IMR-90 (cell line): ENCODE data around the gene BDH1.

ENCODE experiments used
- MAZ ChIP-seq: IDR thresholded peaks from 2 replicates; pipeline ENCODE4 v1.6.1; 2012; ENCODE audit warnings: low read depth, mild to moderate bottlenecking, low read length, improper control_type of control experiment, moderate library complexity, borderline replicate concordance
- MXI1 ChIP-seq: IDR thresholded peaks from 2 replicates; pipeline ENCODE4 v1.6.1; 2012; ENCODE audit warnings: low read depth, mild to moderate bottlenecking, low read length, moderate library complexity, borderline replicate concordance
- POLR2A ChIP-seq: IDR thresholded peaks from 2 replicates; pipeline ENCODE4 v1.6.1; 2012; ENCODE audit warnings: mild to moderate bottlenecking, low read depth, low read length
- RCOR1 ChIP-seq: IDR thresholded peaks from 2 replicates; pipeline ENCODE4 v1.6.1; 2012; ENCODE audit warnings: mild to moderate bottlenecking, low read length, improper control_type of control experiment; ENCODE audit not compliant: insufficient replicate concordance
- SMC3 ChIP-seq: fragments of 150-350 bp; IDR thresholded peaks from 2 replicates; pipeline ENCODE4 v1.6.1; 2016; ENCODE audit warnings: low read depth, mild to moderate bottlenecking, antibody characterized with exemption, low read length, moderate library complexity
- TF ChIP-seq, protein P1 (sequence below): conservative IDR thresholded peaks from 2 replicates; pipeline ENCODE4 v1.5.1; 2012; ENCODE audit warnings: mild to moderate bottlenecking, low read depth, low read length, improper control_type of control experiment

DNA sequence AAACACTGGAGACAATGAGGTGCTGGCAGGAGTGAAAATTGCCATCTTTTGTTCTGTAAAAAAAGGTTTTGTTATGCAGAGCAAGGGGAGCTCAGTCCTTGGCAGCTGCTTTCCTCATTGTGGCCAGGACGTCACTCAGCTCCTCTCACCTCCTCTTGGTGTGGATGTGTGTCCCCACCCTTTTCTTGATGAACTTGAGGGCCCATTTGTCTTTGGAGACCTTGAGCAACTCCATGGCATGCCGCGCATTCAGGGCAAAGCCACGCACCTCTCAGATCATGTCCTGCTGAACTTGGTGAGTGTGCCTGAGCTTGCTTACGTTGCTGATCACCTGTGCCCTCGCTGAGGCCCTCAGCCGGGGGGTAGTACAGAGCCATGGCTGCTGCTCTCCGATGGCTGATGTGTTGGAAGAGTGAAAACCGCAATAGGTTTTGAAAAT is 24.5 kb upstream of the BDH1 start:
- TF ChIP-seq, protein P1, sequence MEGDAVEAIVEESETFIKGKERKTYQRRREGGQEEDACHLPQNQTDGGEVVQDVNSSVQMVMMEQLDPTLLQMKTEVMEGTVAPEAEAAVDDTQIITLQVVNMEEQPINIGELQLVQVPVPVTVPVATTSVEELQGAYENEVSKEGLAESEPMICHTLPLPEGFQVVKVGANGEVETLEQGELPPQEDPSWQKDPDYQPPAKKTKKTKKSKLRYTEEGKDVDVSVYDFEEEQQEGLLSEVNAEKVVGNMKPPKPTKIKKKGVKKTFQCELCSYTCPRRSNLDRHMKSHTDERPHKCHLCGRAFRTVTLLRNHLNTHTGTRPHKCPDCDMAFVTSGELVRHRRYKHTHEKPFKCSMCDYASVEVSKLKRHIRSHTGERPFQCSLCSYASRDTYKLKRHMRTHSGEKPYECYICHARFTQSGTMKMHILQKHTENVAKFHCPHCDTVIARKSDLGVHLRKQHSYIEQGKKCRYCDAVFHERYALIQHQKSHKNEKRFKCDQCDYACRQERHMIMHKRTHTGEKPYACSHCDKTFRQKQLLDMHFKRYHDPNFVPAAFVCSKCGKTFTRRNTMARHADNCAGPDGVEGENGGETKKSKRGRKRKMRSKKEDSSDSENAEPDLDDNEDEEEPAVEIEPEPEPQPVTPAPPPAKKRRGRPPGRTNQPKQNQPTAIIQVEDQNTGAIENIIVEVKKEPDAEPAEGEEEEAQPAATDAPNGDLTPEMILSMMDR = no peak
- TF ChIP-seq SMC3 (no peak), RCOR1 (no peak), POLR2A (no peak), MAZ (no peak), MXI1 (no peak)
